ENCODE measurements around the gene CES3.
"Not testable (repeated sequence)": the region's sequence is repeated elsewhere in the genome, so short reads cannot be mapped to it uniquely, and the experiment has no call there.

Gene CES3

DNA sequence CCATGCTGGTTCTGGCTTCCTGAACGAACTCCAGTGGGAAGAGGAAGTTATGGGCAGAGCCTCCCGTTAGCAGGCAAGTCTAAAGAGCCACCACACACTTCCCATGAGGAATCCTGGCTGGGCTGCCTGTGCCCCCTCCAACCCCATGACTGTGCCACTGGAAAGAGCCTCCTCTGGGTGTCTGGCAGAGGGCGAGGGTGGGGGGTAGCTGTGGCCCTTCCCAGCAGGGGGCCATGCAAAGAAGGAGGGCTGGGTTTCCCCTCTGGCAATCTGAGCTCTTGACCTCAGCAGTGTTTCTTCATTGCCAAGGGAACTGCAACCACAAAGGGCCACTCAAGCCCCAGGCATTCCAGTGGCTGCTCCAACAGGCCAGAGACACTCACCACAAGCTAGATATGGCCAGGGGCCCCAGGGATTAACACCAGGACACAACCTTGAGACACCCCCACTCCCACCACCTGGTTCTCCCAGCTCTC is 34.1 kb upstream of the CES3 start:
- DNase-seq (ENCODE audit: low spot score), result no peak

DNA sequence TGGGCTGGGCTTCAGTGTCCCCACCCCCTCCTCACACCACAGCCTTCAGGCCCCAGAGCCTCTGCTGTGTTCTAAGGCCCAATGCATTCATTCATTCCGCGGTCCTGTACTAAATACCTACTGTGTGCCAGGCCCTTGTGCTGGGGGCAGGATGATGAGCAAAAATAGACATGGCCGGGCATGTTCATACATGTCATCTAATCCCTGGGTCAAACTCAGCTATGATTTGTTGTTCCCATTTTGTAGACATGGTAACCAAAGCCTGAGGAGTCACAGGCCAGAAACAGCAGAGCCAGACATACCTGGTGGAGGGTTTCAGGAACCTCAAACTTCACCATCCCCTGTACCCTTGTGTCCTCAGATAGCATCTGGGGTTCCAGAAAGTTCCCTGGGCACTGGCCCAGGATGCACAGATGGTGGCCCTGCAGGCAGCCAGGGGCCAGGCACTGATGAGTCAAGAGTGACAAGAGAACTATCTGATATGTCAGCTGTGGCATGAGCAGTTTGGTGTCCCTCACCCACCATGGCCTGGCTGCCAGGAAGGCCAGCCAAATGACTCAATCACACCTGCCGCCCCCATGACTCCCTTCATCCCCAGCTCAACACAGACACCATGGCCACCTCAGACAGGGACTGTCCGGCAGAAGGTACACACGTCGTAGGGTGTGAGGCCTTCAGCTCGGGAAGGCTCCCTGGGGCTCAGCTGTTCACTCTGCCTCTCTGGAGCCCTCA is 33.0 kb upstream of the CES3 start:
- no peak for DNase-seq (ENCODE audit: low spot score)

DNA sequence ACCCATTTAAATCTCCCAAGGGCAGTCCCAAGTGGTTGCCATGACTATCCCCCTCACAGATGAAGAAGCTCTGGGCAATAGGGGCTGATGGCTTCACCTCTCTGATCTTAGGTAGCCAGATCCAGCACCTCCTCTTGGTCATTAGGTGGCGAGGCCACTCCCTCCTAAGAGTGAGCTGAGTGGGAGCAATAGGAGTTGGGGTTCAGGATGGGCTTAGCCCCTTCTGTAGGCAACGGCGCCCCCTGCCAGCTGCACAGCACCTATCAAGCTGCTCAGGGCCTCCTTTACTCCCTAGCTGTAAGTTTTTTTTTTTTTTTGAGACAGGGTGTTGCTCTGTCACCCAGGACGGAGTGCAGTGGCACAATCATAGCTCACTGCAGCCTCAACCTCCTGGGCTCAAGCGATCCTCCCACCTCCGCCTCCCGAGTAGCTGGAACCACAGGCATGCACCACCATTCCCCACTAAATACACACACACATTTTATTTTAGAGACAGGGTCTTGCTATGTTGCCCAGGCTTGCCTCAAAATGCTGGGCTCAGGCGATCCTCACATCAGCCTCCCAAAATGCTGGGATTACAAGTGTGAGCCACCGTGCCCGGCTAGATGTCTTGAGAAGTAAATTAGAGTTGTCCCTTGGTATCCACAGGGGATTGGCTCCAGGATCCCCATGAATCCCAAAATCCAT is 32.2 kb upstream of the CES3 start:
- no peak for DNase-seq (ENCODE audit: low spot score)

DNA sequence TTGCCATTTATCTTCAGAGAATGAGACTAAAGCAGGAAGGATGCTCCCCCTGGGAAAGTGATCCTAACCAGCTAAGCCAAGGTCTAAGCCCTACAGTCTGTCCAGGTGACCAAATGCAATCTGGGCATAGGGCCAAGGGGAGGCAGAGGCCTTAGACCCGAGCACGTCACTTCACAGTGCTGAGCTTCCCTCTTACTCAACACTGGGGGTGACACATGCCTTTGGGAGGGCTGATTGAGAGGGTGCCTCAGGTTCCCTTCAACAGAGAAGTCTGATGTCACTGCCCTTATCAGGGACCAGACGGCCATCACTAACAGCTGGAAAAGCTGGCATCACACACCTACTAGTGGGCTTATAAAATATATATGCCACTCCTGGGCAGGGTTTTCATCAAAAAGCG is 30.9 kb upstream of the CES3 start:
- DNase-seq (ENCODE audit: low spot score), result no peak

DNA sequence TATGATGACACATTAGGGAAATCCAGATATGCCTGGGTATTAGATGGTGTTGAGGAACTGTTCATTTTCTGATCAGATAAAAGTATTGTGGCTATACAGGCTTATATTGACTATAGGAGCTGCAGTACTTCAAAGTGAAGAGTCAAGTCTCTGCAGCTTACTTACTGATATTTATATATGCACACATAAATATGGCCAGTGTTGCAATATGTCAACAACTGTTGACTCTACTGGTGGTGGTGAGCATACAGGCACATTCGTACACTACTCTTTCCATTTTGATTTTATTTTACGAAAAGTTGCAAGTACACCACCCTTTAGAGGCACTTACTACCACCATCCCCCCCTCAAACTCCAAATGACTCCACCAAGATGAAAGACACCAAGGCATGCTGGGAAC is 29.4 kb upstream of the CES3 start:
- no peak for DNase-seq (ENCODE audit: low spot score)

DNA sequence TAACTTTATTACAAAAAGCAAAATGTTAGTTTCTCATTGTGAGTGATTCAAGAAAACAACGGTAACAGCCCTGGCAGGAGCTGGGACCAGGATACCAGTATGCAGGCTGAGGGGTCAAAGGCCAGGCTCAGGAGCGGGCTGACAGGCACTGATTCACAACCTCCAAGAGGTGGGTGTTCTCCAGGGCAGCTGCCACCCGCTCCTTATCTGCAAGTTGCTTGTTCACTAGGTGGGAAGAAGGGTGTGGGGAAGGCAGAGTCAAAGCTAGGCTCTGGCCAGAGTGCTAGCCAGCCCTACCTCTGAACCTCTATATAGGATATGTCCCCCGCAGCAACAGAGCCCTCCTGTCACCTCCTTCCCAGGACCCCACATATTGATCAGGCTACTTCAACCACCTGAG is 29.0 kb upstream of the CES3 start:
- DNase-seq (ENCODE audit: low spot score), result no peak

DNA sequence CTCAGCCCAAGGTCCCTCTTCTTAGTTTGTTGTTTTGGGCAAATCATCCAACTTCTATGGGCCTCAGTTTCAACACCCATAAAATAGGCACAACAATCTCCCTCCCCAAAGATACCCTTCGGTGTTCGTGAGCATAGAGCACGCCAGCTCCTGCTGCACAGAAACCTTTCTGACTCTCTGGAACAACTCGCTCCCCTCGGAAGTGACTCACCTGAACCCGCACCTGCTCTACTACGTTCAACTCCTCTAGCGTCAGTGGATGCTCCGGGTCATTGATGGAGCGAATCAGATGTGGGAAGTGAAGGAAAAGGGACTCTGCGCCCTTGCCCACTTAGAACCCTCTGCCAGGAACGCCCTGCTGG is 27.3 kb upstream of the CES3 start:
- DNase-seq (ENCODE audit: low spot score), result no peak

DNA sequence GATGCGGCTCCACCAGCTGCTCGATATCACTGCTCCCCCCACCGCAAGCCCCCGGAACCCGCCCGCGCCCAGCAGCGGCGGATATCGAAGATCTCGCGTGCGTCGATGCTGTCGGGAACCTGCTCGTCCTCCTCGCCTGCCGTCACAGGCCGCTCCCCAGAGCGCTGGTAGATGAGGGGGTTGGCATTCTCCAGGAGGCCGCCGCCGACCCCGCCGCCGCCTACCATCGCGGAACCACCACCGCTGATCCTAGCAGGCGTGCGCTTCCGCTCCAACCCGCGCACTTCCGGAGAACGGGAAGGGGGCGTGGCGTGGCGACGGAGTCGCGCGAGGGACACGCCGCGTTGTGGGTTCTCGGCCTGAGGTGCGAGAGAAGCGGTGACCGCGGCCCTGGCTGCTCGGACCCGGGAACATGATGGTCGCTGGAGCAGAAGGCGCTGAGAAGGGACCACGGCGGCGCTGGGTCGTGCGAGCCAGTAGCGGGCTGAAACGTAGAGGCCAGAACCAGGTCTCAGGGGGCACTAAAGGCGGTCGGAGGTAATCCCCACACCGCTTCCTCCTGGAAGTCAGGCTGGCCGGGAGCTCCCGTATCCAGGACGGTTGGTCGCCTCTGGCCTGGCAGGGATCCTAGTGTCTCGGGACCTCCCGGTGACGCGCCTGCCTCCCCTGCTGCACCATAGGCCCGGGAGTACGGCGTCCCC is 26.8 kb upstream of the CES3 start, which contains the start of gene CIAO2B:
Gene CIAO2B (minus strand): TSS at position 265 of the 701 bp plus-strand sequence. CDS start 38 bp downstream, at position 227.
- peak; percentile 95 for DNase-seq (ENCODE audit: low spot score)

DNA sequence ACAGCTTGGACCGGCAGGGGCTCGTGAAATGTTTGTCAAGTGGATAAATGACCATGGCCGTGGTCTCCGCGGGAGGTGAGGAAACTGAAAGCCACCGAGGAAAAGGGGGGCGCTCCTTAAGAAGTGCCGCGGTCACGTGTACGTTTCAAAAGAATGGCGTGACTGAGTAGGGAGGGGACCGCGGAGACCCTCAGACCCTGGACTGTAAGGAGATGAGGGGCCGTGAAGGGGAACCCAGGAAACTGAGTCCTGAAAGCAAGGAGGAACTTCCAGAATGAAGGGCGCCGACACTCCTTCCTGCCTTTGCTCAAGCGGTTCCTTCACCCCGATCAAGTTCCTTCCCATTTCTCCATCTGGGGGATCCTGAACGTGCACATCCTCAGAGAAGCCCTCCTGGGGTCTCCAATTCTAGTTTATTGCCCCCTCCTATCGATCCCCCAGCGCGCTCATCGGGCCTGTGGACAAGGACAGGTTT is 26.2 kb upstream of the CES3 start:
- DNase-seq (ENCODE audit: low spot score), result not testable (repeated sequence)

DNA sequence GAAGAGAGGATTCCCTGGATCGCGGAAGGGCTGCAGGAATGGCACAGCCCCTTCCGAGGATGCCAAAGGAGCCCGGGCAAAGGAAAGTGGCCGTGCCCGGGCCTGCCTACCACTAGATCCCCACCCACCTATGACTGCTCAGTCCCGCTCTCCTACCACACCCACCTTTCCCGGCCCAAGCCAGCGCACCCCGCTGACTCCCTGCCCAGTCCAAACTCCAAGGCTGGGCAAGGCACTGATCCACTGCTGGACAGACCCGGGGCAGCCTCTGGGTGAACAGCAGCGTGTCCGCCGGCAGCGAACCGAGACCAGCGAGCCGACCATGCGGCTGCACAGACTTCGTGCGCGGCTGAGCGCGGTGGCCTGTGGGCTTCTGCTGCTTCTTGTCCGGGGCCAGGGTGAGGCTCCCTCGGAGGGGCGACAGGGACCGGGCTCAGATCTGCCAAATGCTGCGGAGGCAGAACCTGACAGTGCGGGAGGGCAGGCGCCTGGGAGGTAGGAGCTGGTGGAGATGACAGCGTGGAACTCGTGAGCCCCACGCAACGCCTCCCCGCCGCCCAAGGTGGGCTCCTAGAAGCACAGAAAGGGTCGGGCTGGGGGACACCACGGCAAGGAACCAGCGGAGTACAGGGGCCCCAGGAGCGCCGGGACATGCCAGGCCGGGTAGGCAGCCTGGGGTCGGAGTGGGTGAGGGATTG is 25.6 kb upstream of the CES3 start, which contains the start of gene CES2:
Gene CES2 (plus strand): TSS at position 203 of the 698 bp plus-strand sequence. CDS start 120 bp downstream, at position 323.
- DNase-seq (ENCODE audit: low spot score), result no peak

DNA sequence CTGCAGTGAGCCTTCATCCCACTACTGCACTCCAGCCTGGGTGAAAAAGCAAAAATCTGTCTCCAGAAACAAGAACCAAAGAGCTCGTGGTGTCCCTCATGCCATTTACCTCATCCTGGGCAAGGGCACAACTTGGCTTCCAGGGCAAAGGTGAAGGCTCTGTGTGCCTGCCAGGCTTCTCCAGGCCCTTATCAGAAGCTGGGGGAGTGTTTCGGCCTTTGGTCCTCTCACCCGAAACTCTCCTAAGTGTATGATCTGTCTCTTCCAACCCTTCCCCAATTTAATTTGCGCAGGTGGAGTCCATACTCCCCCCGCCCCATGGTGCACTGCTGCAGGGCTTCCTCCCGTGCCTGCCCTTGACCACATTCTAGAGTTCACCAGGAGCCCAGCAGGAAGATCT is 24.6 kb upstream of the CES3 start:
- DNase-seq (ENCODE audit: low spot score), result no peak

DNA sequence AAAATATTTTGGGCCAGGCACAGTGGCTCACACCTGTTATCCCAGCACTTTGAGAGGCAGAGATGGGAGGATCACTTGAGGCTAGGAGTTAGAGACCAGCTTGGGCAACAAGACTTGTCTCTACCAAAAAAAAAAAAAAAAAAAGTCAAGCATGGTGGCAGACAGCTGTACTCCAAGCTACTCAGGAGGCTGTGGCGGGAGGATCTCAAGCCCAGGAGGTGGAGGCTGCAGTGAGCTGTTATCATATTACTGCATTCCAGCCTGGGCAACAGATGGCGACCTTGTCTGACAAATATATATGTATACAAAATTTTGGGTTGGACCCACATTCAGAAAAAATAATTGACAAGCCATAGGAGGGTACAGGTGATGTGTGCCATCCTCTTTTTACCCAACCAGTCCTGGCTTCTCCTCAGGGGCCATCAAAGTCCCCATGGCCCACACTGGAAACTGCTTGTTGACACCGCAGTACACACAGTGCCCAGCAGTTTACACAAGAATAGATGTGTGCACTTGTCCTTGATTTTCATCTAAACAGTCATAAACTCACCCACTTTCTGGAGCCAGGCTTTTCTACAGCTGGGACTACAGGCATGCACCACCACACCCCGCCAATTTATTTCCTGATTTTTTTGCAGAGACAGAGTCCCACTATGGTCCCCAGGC is 24.0 kb upstream of the CES3 start:
- no peak for DNase-seq (ENCODE audit: low spot score)

DNA sequence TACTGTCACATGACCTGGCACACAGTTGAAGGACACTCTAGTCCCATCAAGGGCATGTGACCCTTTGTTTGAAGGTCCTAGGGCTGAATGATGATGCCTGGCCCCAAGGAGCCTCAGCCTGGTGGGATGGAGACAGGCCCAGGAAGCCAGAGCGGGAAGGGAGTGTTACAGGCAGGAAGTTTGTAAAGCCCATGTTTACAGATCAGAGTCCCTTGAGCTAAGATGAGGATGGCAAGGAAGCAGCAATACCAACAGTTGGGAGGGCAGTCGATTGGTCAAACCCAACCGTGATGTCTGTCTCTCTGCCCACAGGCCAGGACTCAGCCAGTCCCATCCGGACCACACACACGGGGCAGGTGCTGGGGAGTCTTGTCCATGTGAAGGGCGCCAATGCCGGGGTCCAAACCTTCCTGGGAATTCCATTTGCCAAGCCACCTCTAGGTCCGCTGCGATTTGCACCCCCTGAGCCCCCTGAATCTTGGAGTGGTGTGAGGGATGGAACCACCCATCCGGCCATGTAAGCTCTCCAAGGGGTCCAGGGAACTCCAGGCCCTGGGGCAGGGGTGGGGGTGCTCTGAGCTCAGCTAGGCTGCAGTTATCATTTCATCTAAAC is 23.2 kb upstream of the CES3 start:
- DNase-seq (ENCODE audit: low spot score), result no peak

DNA sequence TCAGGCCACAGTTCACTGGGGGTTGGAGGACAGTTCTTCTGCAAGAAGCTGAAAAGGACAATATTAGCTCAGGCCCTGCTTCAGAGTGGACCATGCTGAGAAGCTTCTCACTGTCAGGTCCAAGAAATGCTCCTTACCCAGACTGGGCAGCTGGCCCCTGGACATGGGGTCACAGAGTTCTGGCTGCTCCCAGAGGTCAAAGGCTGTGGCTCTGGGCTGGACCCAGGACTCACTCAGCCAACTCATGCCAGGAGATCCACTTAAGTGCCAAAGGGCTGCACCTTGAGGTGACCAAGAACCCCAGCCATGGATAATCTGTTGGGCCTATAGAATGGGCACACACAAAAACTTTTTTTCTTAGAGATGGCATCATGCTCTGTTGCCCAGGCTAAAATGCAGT is 21.7 kb upstream of the CES3 start:
- no peak for DNase-seq (ENCODE audit: low spot score)

DNA sequence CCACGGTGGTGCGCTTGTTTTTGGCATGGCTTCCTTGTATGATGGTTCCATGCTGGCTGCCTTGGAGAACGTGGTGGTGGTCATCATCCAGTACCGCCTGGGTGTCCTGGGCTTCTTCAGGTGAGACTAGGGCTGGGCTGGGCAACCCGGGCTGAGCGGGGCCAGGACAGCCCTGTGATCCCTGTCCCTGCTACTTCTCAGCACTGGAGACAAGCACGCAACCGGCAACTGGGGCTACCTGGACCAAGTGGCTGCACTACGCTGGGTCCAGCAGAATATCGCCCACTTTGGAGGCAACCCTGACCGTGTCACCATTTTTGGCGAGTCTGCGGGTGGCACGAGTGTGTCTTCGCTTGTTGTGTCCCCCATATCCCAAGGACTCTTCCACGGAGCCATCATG is 20.8 kb upstream of the CES3 start:
- DNase-seq (ENCODE audit: low spot score), result no peak

DNA sequence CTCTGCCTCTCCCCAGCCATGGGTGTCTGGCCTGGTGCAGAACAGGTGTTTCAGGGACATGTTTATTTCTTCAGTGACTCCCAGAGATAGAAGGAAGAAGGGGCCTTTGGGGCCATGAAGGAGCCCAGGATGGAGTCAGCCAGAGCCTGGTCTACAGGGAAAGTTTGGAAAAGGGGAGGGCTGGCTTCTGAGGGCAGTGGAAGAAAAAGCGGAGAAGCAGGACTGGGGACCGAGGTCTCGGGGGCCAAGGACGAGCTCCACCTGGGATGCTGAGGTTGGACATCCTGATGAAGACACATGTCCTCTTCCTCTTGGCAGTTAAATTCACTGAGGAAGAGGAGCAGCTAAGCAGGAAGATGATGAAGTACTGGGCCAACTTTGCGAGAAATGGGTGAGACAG is 18.1 kb upstream of the CES3 start:
- no peak for DNase-seq (ENCODE audit: low spot score)

DNA sequence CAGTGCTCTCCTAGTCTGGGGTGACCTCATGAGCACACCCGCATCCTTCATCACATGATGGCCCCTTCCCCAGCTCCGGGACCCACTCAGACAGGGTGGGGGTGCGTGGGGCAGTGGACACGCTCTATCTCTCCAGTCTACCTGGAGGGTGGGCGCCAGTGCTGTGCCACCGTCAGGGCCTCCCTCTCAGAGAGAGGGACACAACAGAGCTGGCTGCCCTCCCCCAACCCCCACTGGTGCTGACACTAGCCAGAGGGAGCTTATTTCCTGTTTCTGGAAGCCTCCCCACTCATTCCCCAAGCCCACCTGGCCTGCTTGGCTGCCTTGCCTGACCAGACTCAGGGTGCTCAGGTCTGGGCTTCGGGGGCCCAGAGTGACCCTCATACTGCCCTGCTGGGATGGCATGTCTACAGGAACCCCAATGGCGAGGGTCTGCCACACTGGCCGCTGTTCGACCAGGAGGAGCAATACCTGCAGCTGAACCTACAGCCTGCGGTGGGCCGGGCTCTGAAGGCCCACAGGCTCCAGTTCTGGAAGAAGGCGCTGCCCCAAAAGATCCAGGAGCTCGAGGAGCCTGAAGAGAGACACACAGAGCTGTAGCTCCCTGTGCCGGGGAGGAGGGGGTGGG is 17.5 kb upstream of the CES3 start:
- DNase-seq (ENCODE audit: low spot score), result no peak

DNA sequence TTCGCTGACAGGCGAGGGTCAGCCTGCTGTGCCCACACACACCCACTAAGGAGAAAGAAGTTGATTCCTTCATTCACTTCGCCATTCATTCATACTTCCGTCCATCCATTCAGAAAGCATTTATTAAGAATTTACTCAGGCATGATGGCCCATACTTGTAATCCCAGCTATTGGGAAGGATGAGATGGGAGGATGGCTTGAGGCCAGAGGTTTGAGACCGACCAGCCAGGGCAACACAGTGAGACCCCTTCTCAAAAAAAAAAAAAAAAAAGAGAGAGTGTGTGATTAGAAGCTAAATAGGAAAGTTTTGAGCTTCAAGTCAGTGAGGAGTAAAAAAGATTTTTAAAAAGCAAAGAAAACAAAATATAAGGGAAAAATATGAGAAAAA is 17.0 kb upstream of the CES3 start:
- DNase-seq (ENCODE audit: low spot score), result no peak

DNA sequence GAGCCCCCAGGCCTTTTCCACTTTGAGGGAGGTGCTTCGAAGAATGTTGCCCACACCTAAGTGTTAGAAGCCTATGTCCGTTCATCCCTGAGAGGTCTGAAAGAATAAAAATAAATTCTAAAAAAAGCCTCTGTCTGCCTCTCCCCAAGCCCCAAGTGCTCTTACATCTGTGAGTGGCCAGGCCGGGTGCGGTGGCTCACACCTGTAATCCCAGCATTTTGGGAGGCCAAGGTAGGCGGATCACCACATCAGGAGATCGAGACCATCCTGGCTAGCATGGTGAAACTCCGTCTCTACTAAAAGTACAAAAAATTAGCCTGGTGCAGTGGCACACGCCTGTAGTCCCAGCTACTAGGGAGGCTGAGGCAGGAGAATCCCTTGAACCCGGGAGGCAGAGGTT is 16.1 kb upstream of the CES3 start:
- DNase-seq (ENCODE audit: low spot score), result not testable (repeated sequence)

DNA sequence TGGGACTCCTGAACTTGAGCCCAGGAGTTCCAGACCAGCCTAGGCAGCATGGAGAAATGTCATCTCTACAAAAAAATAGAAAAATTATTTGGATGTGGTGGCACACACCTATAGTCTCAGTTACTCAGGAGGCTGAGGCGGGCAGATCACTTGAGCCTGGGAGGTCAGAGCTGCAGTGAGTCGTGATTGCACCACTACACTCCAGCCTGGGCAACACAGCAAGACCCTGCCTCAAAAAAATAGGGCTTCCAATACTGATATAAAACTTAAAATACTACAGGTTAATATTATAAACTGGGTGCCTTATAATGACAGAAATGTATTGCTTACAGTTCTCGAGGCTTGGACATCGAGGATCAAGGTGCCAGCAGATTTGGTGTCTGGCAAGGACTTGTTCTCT is 15.1 kb upstream of the CES3 start:
- DNase-seq (ENCODE audit: low spot score), result no peak

DNA sequence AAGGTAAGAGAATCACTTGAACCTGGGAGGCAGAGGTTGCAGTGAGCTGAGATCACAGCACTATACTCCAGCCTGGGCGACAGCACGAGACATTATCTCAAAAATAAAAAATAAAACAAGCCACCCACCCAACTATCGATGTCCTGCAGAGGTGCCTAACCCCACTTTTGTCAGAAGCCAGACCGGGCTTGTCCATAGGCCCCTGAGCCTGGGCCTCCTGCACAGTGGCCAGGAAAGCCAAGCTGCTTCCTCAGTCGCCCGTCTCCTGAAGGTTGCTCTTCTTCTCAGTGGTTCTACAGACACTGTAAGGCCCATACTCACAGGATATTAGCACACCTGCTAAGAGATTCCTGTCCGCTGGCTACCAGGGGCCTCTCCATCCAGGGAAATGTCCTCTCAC is 14.5 kb upstream of the CES3 start:
- no peak for DNase-seq (ENCODE audit: low spot score)

Data from left forelimb (tissue), 1 donor.